MM.1S (cell line): ENCODE measurements around the gene BARX2.

Source experiments
- DNase-seq: peaks from one replicate; pipeline ENCODE4 v3.0.0-alpha.2; 2015
- H2AFZ ChIP-seq: fragments of 300-600 bp; sonication (generic); 2 replicates; pipeline ENCODE4 v1.6.0; 2016; ENCODE audit warnings: antibody characterized with exemption, low read length
- H3F3A ChIP-seq: fragments of 300-600 bp; sonication (generic); 2 replicates; pipeline ENCODE4 v1.6.1; 2016; ENCODE audit warnings: mild to moderate bottlenecking, antibody characterized with exemption, low read length, moderate library complexity, mixed read lengths; ENCODE audit not compliant: insufficient read depth
- H3K27ac ChIP-seq: fragments of 300-600 bp; sonication (generic); 2 replicates; pipeline ENCODE4 v1.5.1; 2016; ENCODE audit warnings: mild to moderate bottlenecking, low read length
- H3K27me3 ChIP-seq: fragments of 300-600 bp; sonication (generic); replicated peaks from 2 replicates; pipeline ENCODE4 v1.6.0; 2016; ENCODE audit warnings: low read length; ENCODE audit not compliant: insufficient read depth
- H3K36me3 ChIP-seq: fragments of 300-600 bp; sonication (generic); replicated peaks from 2 replicates; pipeline ENCODE4 v1.6.1; 2016; ENCODE audit warnings: mild to moderate bottlenecking, low read length, mixed read lengths; ENCODE audit not compliant: insufficient read depth
- H3K4me1 ChIP-seq: fragments of 300-600 bp; sonication (generic); 2 replicates; pipeline ENCODE4 v1.6.1; 2016; ENCODE audit warnings: low read length, mixed read lengths
- H3K4me2 ChIP-seq: fragments of 300-600 bp; sonication (generic); 2 replicates; pipeline ENCODE4 v1.6.0; 2016; ENCODE audit warnings: low read depth, low read length
- H3K4me3 ChIP-seq: fragments of 300-600 bp; sonication (generic); 2 replicates; pipeline ENCODE4 v1.5.1; 2016; ENCODE audit warnings: low read length, mixed read lengths
- H3K79me2 ChIP-seq: fragments of 300-600 bp; sonication (generic); 2 replicates; pipeline ENCODE4 v1.6.1; 2016; ENCODE audit warnings: mixed run types, low read length, mixed read lengths
- H3K9ac ChIP-seq: fragments of 300-600 bp; sonication (generic); 2 replicates; pipeline ENCODE4 v1.6.1; 2016; ENCODE audit warnings: low read length, mixed read lengths
- H3K9me2 ChIP-seq: fragments of 300-600 bp; sonication (generic); replicated peaks from 2 replicates; pipeline ENCODE4 v1.6.1; 2016; ENCODE audit warnings: mild to moderate bottlenecking, low read length, mixed read lengths; ENCODE audit not compliant: insufficient read depth
- H3K9me3 ChIP-seq: fragments of 300-600 bp; sonication (generic); replicated peaks from 2 replicates; pipeline ENCODE4 v1.6.1; 2016; ENCODE audit warnings: mild to moderate bottlenecking, low read length, mixed read lengths; ENCODE audit not compliant: insufficient read depth
- H4K20me1 ChIP-seq: fragments of 300-600 bp; sonication (generic); 2 replicates; pipeline ENCODE4 v1.6.1; 2016; ENCODE audit warnings: mild to moderate bottlenecking, low read length, moderate library complexity, mixed read lengths; ENCODE audit not compliant: insufficient read depth
- CTCF ChIP-seq: fragments of 300-600 bp; sonication (generic); IDR thresholded peaks from 2 replicates; pipeline ENCODE4 v1.5.1; 2016; ENCODE audit warnings: antibody characterized with exemption, low read length, mixed read lengths
- EZH2 ChIP-seq: fragments of 300-600 bp; sonication (generic); optimal IDR thresholded peaks from 2 replicates; pipeline ENCODE3; 2017; ENCODE audit warnings: low read depth, mild to moderate bottlenecking, antibody characterized with exemption, low read length, mixed read lengths
- EZH2phosphoT487 ChIP-seq: fragments of 300-600 bp; sonication (generic); IDR thresholded peaks from 2 replicates; pipeline ENCODE4 v1.6.1; 2018; ENCODE audit warnings: antibody characterized with exemption, low read length

BARX2 gene

DNA sequence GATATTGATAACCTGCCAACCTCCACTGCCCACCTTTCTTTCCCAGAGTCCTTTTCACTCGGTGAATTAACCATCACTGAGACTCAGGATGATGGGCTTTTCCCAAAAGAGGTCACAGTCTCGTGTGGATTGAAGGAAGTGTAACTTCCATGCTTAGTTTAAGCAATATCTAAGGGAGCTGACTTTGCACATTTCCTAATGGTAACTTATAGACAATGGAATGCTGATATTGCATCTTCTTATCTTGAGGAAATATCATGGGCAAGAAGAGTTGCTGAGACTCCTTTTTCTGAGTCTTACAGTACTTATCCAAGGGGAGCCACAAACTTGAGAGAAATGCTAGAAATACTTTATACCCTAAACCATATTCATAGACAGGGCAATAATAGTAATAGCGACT is 8.8 kb downstream of the BARX2 start:
- no peak overlapping the region for H2AFZ ChIP-seq
- H3K9me2 ChIP-seq: 0 out of 2 replicates have a peak, but pooled peaks cover 3% of the 10 kb centered on the region
- no peak overlapping the region for H3K9ac ChIP-seq
- H3F3A ChIP-seq: peaks cover 2% of the 10 kb centered on the region; the same call in 1 of the 2 replicates
- H3K79me2 ChIP-seq: peaks cover 100% of the 10 kb centered on the region
- no peaks in the 10 kb centered on the region for H3K9me3 ChIP-seq
- peaks cover 17% of the 10 kb centered on the region; the same call in 1 of the 2 replicates for H3K36me3 ChIP-seq
- no peak for TF ChIP-seq CTCF
- TF ChIP-seq EZH2: no peak
- TF ChIP-seq EZH2phosphoT487: no peak
- no peak for DNase-seq
- H4K20me1 ChIP-seq: peaks cover 34% of the 10 kb centered on the region
- H3K4me2 ChIP-seq: 0 out of 2 replicates have a peak overlapping the region, but pooled peaks have one; percentile 30
- peaks cover 51% of the 10 kb centered on the region for H3K4me1 ChIP-seq
- H3K27me3 ChIP-seq: no peaks in the 10 kb centered on the region
- no peak overlapping the region for H3K4me3 ChIP-seq
- no peak overlapping the region for H3K27ac ChIP-seq

GRCh38 chr11:129385801-129386200 is 10.2 kb downstream of the BARX2 start:
- Histone ChIP-seq H3K27ac (no peak overlapping the region), H2AFZ (no peak overlapping the region), H3K4me2 (no peak overlapping the region), H3K27me3 (no peaks in the 10 kb centered on the region), H4K20me1 (peaks cover 36% of the 10 kb centered on the region), H3K9me3 (no peaks in the 10 kb centered on the region), H3K79me2 (peaks cover 100% of the 10 kb centered on the region), H3K36me3 (peaks cover 11% of the 10 kb centered on the region; the same call in 1 of the 2 replicates), H3K9ac (no peak overlapping the region), H3F3A (peaks cover 5% of the 10 kb centered on the region), H3K9me2 (0 out of 2 replicates have a peak, but pooled peaks cover 3% of the 10 kb centered on the region), H3K4me1 (peaks cover 57% of the 10 kb centered on the region), H3K4me3 (no peak overlapping the region)
- DNase-seq: no peak
- TF ChIP-seq EZH2 (no peak), EZH2phosphoT487 (no peak), CTCF (no peak)

DNA sequence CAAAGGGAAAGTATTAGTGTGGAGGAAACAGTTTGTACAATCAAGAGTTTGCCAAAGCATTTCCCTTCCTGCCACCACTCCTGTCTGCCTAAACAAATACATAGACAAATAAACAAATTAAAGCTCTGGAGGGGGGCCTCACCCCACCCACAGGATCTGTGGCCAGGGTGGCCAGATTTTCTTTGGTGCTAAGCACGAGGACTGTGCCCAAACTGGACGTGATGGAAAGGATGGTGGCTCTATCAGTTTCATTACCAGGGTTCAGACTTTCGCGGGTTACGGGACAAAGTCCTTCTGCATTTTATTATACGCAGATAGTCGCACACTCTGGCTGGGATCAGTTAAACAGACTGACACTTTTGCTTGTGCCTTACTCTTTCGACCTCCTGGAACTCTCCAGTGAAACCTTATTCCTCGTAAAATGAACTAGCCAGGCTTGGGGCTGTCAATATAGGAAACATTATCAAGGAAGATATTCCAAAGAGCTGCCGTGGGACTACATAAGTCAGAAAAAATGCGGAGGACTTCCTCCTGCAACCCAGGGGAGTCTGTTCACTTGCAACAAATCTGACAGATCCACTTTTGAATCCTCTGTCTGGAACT is 11.2 kb downstream of the BARX2 start:
- Histone ChIP-seq H3K4me2 (no peak overlapping the region), H3K27me3 (no peaks in the 10 kb centered on the region), H2AFZ (no peak overlapping the region), H3K27ac (no peak overlapping the region), H3K79me2 (peaks cover 100% of the 10 kb centered on the region), H3K9me3 (no peaks in the 10 kb centered on the region), H3F3A (peaks cover 9% of the 10 kb centered on the region), H3K4me3 (no peak overlapping the region), H4K20me1 (peaks cover 34% of the 10 kb centered on the region), H3K9ac (no peak overlapping the region), H3K4me1 (peaks cover 63% of the 10 kb centered on the region), H3K36me3 (peaks cover 5% of the 10 kb centered on the region; the same call in 1 of the 2 replicates), H3K9me2 (0 out of 2 replicates have a peak, but pooled peaks cover 3% of the 10 kb centered on the region)
- TF ChIP-seq EZH2: no peak
- TF ChIP-seq CTCF: no peak
- no peak for TF ChIP-seq EZH2phosphoT487
- no peak for DNase-seq
